HS-5 (cell line): Measurements from ENCODE around the gene RBM26.
"Not testable (repeated sequence)": the region's sequence is repeated elsewhere in the genome, so short reads cannot be mapped to it uniquely, and the experiment has no call there.

ENCODE experiments used
- DNase-seq: peaks from one replicate; pipeline ENCODE4 v3.0.0-alpha.2; 2012; ENCODE audit warnings: low read depth

RBM26 gene

GRCh38 chr13:79386125-79386826, 19.8 kb downstream of the RBM26 start:
- DNase-seq: no peak

DNA sequence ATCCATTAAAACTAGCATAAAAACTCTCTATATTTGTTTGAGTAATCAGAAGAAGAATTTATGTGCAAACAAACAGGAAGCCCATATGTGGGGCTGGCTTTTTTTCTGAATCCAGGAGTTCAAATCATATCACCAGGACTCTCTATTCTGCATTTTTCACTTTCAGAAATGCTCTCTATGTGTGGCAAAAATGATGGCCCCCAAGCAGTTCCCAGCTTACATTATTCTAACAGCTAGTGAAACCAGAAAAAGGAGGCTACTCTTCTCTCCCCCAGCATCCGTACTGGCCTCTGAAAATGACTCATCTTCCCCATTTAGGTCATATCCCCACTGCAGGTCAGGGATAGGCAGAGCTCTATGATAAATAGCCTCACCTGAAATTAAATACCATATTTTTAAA, 20.4 kb downstream of the RBM26 start:
- no peak for DNase-seq

- DNase-seq: no peak
These were observed 21.9 kb downstream of the RBM26 start for GRCh38 chr13:79384022-79384610.

- DNase-seq: no peak
These were observed 23.3 kb downstream of the RBM26 start for GRCh38 chr13:79382545-79383275.

DNA sequence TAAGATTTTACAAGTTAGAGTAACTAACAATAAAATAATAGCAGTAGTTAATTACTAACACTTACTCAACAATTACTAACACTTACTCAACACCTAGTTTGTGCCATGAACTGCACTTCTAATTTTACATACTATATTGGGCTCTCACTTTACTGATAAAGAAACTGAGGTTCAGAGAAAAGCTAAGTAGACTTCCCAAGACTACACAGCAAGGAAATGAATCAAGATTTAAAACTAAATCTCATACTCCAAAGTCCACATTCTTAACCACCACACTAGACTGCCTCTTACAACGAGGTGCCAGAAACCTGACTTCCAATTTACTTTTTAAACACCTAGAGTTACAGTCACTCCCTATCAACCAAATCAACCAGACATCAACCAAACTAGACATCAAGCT, 25.1 kb downstream of the RBM26 start:
- no peak for DNase-seq

DNA sequence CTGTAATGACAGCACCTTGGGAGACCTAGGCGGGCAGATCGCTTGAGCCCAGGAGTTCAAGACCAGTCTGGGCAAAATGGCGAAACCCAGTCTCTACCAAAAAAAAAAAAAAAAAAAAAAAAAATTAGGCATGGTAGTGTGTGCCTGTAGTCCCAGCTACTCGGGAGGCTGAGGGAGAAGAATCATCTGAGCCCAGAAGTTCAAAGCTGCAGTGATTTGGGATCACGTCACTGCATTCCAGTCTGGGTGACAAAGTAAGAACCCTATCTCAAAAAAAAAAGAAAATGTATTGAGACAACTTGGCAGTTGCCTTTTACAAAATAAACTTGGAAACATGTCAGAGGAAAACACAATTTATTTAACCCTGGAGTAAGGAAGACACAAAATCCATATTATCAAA, 26.8 kb downstream of the RBM26 start:
- DNase-seq: no peak

- DNase-seq: no peak
These were observed 29.2 kb downstream of the RBM26 start for GRCh38 chr13:79376843-79377242.

DNA sequence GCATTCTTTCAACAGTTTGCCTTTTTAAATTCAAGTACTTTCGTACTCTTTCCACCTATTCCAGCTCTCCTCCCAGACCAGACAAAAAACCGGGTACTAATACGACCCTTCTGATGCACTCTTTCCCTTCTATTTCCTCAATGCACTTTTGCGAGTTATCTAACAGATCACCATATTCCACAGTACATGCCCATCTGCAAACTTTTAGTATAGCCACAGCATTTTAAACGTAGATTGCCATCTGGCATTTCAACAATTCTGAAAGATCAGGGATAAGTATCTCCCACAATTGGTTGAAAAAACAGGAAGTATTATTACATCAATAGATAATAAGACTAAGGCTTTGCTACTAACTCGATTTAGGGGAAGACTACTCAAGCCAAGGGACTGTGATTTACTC, 31.5 kb downstream of the RBM26 start:
- DNase-seq: no peak

DNA sequence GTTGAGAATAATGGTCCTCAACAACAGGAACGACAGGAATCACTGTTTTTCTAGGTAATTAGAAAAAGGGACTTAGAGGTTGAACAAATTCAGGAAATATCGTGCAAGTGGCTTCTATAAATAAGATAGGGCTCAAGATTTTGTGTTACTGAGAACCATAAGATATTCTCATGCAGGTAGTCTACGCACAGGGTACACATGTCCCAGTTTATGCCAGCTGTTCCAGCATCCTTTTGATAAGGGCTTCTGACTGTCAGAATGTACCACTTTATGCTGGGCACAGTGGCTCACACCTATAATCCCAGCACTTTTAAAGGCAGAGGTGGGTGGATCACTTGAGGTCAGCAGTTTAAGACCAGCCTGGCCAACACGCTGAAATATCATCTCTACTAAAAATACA, 32.1 kb downstream of the RBM26 start:
- DNase-seq: no peak

- DNase-seq: no peak
These were observed 36.8 kb downstream of the RBM26 start for GRCh38 chr13:79369226-79369625.

DNA sequence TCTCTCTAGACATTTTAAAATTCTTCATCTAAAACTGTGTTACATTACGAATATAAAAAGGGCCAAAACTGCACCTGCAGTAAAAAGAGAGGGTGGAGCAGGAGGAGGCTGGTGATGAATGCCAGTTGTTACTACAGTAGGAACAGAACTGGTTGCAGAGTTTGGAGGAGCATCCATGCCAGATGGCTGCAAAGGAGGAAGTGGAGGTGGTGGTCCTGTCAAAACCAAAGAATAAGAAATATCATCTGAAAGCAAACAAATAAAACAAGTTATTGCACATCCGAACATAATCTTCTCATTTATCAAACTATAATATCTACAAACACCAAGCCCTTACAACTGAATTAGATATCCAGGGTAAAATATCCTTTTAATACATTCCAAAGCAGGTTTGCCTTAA, 40.1 kb downstream of the RBM26 start:
- DNase-seq: no peak

DNA sequence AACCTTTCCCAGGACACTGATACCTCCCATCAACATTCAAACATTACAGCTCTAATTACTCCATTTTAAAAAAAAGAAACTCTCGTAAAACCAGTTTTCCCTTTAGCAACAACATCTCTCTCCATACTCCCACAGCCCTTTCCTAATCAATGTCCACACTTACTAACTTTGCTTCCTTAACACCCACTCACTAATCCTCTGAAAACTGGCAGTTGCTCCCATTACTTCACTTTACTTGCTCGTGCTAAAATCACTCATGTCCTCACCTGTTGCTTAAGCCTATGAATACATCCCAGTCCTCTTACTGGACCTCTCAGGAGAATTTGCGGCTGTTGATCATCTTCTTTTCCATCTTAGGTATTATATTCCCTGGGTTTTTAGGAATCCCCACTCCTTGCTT, 44.8 kb downstream of the RBM26 start:
- DNase-seq: no peak

DNA sequence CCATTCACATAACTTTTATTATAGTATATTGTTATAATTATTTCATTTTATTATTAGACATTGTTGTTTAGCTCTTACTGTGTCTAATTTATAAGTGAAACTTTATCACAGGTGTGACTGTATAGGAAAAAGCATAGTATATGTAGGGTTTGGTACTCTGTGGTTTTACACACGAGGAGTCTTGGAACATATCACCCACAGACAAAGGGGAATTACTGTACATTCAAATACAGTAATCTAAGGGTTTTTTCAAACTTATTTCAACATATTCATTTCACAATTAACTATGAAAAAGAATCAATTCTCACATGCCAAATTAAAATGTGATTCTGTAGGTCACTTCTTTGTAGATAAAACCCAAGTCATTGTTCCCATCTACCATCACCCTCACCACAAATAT, 46.0 kb downstream of the RBM26 start:
- DNase-seq: no peak

- DNase-seq: no peak
These were observed 47.0 kb downstream of the RBM26 start for GRCh38 chr13:79359064-79359463.

GRCh38 chr13:79354285-79354684, 51.8 kb downstream of the RBM26 start:
- no peak for DNase-seq

GRCh38 chr13:79353693-79354092, 52.4 kb downstream of the RBM26 start:
- DNase-seq: no peak

DNA sequence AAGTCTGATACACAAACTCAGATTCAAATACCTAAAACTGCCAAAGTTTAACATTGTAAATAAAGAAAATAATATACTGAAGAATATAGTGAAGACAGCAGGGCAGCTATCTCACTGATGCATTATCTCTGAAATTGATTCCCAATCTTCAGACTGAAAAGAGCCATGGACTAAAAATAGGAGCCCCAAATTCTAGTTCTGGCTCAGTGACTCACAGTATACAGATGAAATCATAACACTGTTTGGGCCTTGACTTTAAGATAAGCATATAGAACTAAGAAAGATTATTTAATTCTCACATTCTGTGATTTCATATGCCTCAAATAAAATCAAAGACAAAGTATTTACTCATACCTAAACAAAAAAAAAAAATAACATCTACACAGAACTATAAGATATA, 53.9 kb downstream of the RBM26 start:
- DNase-seq: no peak

DNA sequence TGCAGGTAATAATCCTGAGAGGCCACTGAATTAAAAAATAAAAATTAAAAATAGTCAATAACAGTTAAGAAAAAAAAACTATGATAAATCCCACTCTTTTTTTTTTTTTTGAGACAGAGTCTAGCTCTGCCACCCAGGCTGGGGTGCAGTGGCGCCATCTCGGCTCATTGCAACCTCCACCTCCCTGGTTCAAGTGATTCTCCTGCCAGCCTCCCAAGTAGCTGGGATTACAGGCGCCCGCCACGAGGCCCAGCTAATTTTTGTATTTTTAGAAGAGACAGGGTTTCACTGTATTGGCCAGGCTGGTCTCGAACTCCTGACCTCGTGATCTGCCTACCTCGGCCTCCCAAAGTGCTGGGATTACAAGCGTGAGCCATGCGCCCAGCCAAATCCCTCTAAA, 56.4 kb downstream of the RBM26 start:
- not testable (repeated sequence) for DNase-seq

GRCh38 chr13:79349011-79349410, 57.0 kb downstream of the RBM26 start:
- DNase-seq: no peak

- DNase-seq: no peak
These were observed 59.6 kb downstream of the RBM26 start for GRCh38 chr13:79346300-79346914.

GRCh38 chr13:79341202-79341601, 64.9 kb downstream of the RBM26 start:
- DNase-seq: no peak

- no peak for DNase-seq
These were observed 65.6 kb downstream of the RBM26 start for GRCh38 chr13:79340490-79340889.

GRCh38 chr13:79338343-79338742, 67.7 kb downstream of the RBM26 start:
- DNase-seq: no peak
